Measurements from ENCODE around the gene MON1B.
A peak's percentile ranks its signal among the peaks of the same experiment; 100 is the strongest.

GRCh38 chr16:77211880-77212740 is 21.1 kb downstream of the MON1B start:
- TF ChIP-seq, protein P1, sequence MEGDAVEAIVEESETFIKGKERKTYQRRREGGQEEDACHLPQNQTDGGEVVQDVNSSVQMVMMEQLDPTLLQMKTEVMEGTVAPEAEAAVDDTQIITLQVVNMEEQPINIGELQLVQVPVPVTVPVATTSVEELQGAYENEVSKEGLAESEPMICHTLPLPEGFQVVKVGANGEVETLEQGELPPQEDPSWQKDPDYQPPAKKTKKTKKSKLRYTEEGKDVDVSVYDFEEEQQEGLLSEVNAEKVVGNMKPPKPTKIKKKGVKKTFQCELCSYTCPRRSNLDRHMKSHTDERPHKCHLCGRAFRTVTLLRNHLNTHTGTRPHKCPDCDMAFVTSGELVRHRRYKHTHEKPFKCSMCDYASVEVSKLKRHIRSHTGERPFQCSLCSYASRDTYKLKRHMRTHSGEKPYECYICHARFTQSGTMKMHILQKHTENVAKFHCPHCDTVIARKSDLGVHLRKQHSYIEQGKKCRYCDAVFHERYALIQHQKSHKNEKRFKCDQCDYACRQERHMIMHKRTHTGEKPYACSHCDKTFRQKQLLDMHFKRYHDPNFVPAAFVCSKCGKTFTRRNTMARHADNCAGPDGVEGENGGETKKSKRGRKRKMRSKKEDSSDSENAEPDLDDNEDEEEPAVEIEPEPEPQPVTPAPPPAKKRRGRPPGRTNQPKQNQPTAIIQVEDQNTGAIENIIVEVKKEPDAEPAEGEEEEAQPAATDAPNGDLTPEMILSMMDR (IDR thresholded peaks at IDR 0.05; ENCODE audit: poor library complexity, severe bottlenecking) = peak; percentile 20
- TF ChIP-seq RAD21 (conservative IDR thresholded peaks at IDR 0.05) = no peak
- TF ChIP-seq TAF1 (IDR thresholded peaks at IDR 0.05; ENCODE audit: low read depth) = peak; percentile 60
- peak; percentile 62 for TF ChIP-seq POLR2AphosphoS5 (IDR thresholded peaks at IDR 0.05)
- TF ChIP-seq SMC3 (conservative IDR thresholded peaks at IDR 0.05; ENCODE audit: poor library complexity) = no peak

Measured in neural cell (in vitro differentiated cells).